GM12891 (cell line): Measurements from ENCODE around the gene SOCS1.

Experiments used
- PAX5 ChIP-seq: IDR thresholded peaks from 2 replicates; pipeline ENCODE4 v1.6.1; 2011; ENCODE audit warnings: low read length, moderate library complexity, mild to moderate bottlenecking; ENCODE audit not compliant: insufficient read depth, severe bottlenecking
- POLR2A ChIP-seq: IDR thresholded peaks from 2 replicates; pipeline ENCODE4 v1.6.1; 2011; ENCODE audit warnings: low read depth, low read length, control low read depth
- POLR2AphosphoS5 ChIP-seq: IDR thresholded peaks from 2 replicates; pipeline ENCODE4 v1.6.1; 2011; ENCODE audit warnings: low read depth, low read length, control low read depth
- POU2F2 ChIP-seq: IDR thresholded peaks from 2 replicates; pipeline ENCODE4 v1.6.1; 2011; ENCODE audit warnings: low read depth, mild to moderate bottlenecking, control low read depth, low read length, moderate library complexity
- SPI1 ChIP-seq: IDR thresholded peaks from 2 replicates; pipeline ENCODE4 v1.6.1; 2011; ENCODE audit warnings: low read depth, low read length, control low read depth
- TAF1 ChIP-seq: IDR thresholded peaks from 2 replicates; pipeline ENCODE4 v1.6.1; 2011; ENCODE audit warnings: low read depth, low read length, control low read depth

- TF ChIP-seq POLR2A (no peak), SPI1 (no peak), PAX5 (no peak), POLR2AphosphoS5 (no peak), TAF1 (no peak), POU2F2 (no peak)
These were observed 39.7 kb upstream of the SOCS1 start for GRCh38 chr16:11295672-11296071.
